OCI-LY3 (cell line): ENCODE measurements around the gene DNMT1.

ENCODE experiments used
- H2AFZ ChIP-seq: fragments of 200-600, 300-600 bp; shearing (Covaris generic); 2 replicates; pipeline ENCODE4 v1.6.0; 2014; ENCODE audit warnings: antibody characterized with exemption, low read depth, low read length
- H3K27ac ChIP-seq: fragments of 200-600, 300-600 bp; sonication (generic); 2 replicates; pipeline ENCODE4 v1.5.1; 2014; ENCODE audit warnings: mild to moderate bottlenecking, low read length, moderate library complexity, mixed read lengths
- H3K27me3 ChIP-seq: fragments of 200-600, 300-600 bp; sonication (generic); 2 replicates; pipeline ENCODE4 v1.6.1; 2014; ENCODE audit warnings: low read depth, low read length, mixed read lengths
- H3K36me3 ChIP-seq: fragments of 200-600, 300-600 bp; sonication (generic); replicated peaks from 2 replicates; pipeline ENCODE3; 2014; ENCODE audit warnings: low read depth, low read length, mixed read lengths
- H3K4me1 ChIP-seq: fragments of 300-600, 200-600 bp; sonication (generic); 2 replicates; pipeline ENCODE4 v1.6.1; 2014; ENCODE audit warnings: low read length, mixed read lengths
- H3K4me2 ChIP-seq: fragments of 200-600, 300-600 bp; sonication (generic); 2 replicates; pipeline ENCODE4 v1.6.1; 2014; ENCODE audit warnings: low read length, mixed read lengths
- H3K4me3 ChIP-seq: fragments of 300-600, 200-600 bp; sonication (generic); 2 replicates; pipeline ENCODE4 v1.5.1; 2014; ENCODE audit warnings: antibody characterized with exemption, mild to moderate bottlenecking, low read length, moderate library complexity
- H3K79me2 ChIP-seq: fragments of 300-600, 200-600 bp; shearing (Covaris generic); 2 replicates; pipeline ENCODE4 v1.6.1; 2014; ENCODE audit warnings: mild to moderate bottlenecking, low read length, mixed read lengths
- H3K9ac ChIP-seq: fragments of 300-600, 200-600 bp; shearing (Covaris generic); 2 replicates; pipeline ENCODE4 v1.6.0; 2014; ENCODE audit warnings: mild to moderate bottlenecking, low read length, moderate library complexity
- H3K9me3 ChIP-seq: fragments of 200-600, 300-600 bp; shearing (Covaris generic); 2 replicates; pipeline ENCODE4 v1.6.1; 2014; ENCODE audit warnings: low read length, mixed read lengths; ENCODE audit not compliant: insufficient read depth
- H4K20me1 ChIP-seq: fragments of 200-600, 300-600 bp; sonication (generic); 2 replicates; pipeline ENCODE4 v1.6.1; 2016; ENCODE audit warnings: low read length, mixed read lengths; ENCODE audit not compliant: insufficient read depth
- EZH2phosphoT487 ChIP-seq: fragments of 200-600 bp; shearing (Covaris generic); IDR thresholded peaks from 2 replicates; pipeline ENCODE4 v1.6.1; 2018; ENCODE audit warnings: antibody characterized with exemption, mixed run types, low read depth
- TF ChIP-seq, protein P1 (sequence below): fragments of 200-600, 300-600 bp; sonication (generic); IDR thresholded peaks from 2 replicates; pipeline ENCODE4 v1.5.1; 2014; ENCODE audit warnings: antibody characterized with exemption, low read length, low read depth

The DNMT1 gene

DNA sequence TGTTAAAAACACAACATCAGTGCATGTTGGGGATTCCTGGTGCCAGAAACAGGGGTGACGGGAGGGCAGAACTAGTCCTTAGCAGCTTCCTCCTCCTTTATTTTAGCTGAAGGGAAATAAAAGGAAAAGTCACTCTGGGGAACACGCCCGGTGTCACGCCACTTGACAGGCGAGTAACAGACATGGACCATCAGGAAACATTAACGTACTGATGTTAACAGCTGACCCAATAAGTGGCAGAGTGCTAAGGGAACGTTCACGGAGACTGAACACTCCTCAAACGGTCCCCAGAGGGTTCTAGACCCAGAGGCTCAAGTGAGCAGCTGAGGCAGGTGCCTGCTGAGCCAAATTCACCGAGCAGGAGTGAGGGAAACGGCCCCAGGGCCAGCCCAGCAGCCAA lies 61.2 kb downstream of the DNMT1 start:
- no peak overlapping the region for H3K9ac ChIP-seq
- H3K27ac ChIP-seq = no peak overlapping the region
- H3K4me1 ChIP-seq = no peaks in the 10 kb centered on the region
- H3K36me3 ChIP-seq = peaks cover 57% of the 10 kb centered on the region
- no peak overlapping the region for H3K4me3 ChIP-seq
- H4K20me1 ChIP-seq = no peaks in the 10 kb centered on the region
- H3K9me3 ChIP-seq = no peaks in the 10 kb centered on the region
- TF ChIP-seq EZH2phosphoT487 = no peak
- TF ChIP-seq, protein P1, sequence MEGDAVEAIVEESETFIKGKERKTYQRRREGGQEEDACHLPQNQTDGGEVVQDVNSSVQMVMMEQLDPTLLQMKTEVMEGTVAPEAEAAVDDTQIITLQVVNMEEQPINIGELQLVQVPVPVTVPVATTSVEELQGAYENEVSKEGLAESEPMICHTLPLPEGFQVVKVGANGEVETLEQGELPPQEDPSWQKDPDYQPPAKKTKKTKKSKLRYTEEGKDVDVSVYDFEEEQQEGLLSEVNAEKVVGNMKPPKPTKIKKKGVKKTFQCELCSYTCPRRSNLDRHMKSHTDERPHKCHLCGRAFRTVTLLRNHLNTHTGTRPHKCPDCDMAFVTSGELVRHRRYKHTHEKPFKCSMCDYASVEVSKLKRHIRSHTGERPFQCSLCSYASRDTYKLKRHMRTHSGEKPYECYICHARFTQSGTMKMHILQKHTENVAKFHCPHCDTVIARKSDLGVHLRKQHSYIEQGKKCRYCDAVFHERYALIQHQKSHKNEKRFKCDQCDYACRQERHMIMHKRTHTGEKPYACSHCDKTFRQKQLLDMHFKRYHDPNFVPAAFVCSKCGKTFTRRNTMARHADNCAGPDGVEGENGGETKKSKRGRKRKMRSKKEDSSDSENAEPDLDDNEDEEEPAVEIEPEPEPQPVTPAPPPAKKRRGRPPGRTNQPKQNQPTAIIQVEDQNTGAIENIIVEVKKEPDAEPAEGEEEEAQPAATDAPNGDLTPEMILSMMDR = no peak
- H3K79me2 ChIP-seq = peaks cover 4% of the 10 kb centered on the region; the same call in 1 of the 2 replicates
- H3K4me2 ChIP-seq = no peak overlapping the region
- H3K27me3 ChIP-seq = no peaks in the 10 kb centered on the region
- no peak overlapping the region for H2AFZ ChIP-seq

GRCh38 chr19:10132905-10133304 lies 61.8 kb downstream of the DNMT1 start:
- Histone ChIP-seq H3K27ac (no peak overlapping the region), H3K4me1 (no peaks in the 10 kb centered on the region), H3K4me3 (no peak overlapping the region), H3K9me3 (no peaks in the 10 kb centered on the region), H3K27me3 (no peaks in the 10 kb centered on the region), H3K4me2 (no peak overlapping the region), H2AFZ (no peak overlapping the region), H4K20me1 (no peaks in the 10 kb centered on the region), H3K79me2 (peaks cover 4% of the 10 kb centered on the region; the same call in 1 of the 2 replicates), H3K9ac (no peak overlapping the region), H3K36me3 (peaks cover 56% of the 10 kb centered on the region)
- no peak for TF ChIP-seq EZH2phosphoT487
- TF ChIP-seq, protein P1 = no peak

DNA sequence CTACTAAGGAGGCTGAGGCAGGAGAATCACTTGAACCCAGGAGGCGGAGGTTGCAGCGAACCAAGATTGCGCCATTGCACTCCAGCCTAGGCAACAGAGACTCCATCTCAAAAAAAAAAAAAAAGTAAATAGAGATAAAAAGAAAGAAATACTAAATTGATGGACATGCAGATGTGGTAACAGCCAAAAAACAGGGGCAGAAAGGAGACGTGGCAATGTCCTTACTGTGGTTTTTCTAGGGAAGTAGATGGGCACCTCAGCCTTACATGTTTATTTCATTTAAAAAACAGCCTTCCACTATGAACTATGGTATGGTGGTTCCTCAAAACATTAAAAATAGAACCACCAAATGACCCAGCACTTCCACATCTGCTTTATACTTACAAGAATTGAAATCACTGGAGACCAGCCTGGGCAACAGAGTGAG lies 68.5 kb downstream of the DNMT1 start:
- TF ChIP-seq, protein P1 = no peak
- TF ChIP-seq EZH2phosphoT487 = no peak
- Histone ChIP-seq H3K9ac (no peak overlapping the region), H3K36me3 (peaks cover 26% of the 10 kb centered on the region)

GRCh38 chr19:10124429-10124828 lies 70.3 kb downstream of the DNMT1 start:
- Histone ChIP-seq H4K20me1 (no peaks in the 10 kb centered on the region), H3K36me3 (peaks cover 20% of the 10 kb centered on the region), H3K4me1 (peaks cover 31% of the 10 kb centered on the region), H2AFZ (no peak overlapping the region), H3K27me3 (no peaks in the 10 kb centered on the region), H3K4me2 (no peak overlapping the region), H3K9ac (no peak overlapping the region), H3K79me2 (peaks cover 3% of the 10 kb centered on the region), H3K4me3 (no peak overlapping the region), H3K9me3 (no peaks in the 10 kb centered on the region), H3K27ac (no peak overlapping the region)
- TF ChIP-seq, protein P1 = no peak
- no peak for TF ChIP-seq EZH2phosphoT487

More for the DNA sequence above, 68.5 kb downstream of the DNMT1 start:
- Histone ChIP-seq H4K20me1 (no peaks in the 10 kb centered on the region), H3K27me3 (no peaks in the 10 kb centered on the region), H3K4me2 (peak overlapping the region; percentile 41), H3K27ac (peak overlapping the region; percentile 86), H2AFZ (no peak overlapping the region), H3K9me3 (no peaks in the 10 kb centered on the region), H3K4me1 (peaks cover 31% of the 10 kb centered on the region), H3K4me3 (no peak overlapping the region), H3K79me2 (no peaks in the 10 kb centered on the region; the same call in 1 of the 2 replicates)
